ENCODE data around the gene EPHB2.

The EPHB2 gene

GRCh38 chr1:22883406-22883805, 172.8 kb downstream of the EPHB2 start (continued):
- TF ChIP-seq, protein P1, sequence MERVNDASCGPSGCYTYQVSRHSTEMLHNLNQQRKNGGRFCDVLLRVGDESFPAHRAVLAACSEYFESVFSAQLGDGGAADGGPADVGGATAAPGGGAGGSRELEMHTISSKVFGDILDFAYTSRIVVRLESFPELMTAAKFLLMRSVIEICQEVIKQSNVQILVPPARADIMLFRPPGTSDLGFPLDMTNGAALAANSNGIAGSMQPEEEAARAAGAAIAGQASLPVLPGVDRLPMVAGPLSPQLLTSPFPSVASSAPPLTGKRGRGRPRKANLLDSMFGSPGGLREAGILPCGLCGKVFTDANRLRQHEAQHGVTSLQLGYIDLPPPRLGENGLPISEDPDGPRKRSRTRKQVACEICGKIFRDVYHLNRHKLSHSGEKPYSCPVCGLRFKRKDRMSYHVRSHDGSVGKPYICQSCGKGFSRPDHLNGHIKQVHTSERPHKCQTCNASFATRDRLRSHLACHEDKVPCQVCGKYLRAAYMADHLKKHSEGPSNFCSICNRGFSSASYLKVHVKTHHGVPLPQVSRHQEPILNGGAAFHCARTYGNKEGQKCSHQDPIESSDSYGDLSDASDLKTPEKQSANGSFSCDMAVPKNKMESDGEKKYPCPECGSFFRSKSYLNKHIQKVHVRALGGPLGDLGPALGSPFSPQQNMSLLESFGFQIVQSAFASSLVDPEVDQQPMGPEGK (tag by site-specific recombination; IDR thresholded peaks at IDR 0.05) = no peak
- TF ChIP-seq ZNF394 (tag by site-specific recombination; IDR thresholded peaks at IDR 0.05; ENCODE audit: borderline replicate concordance) = no peak

- Histone ChIP-seq H3K27ac (ENCODE audit: extremely low read depth, low read depth, low read length) (no peak overlapping the region), H3K4me3 (ENCODE audit: low read depth, low read length) (no peak overlapping the region), H3K9me3 (ENCODE audit: control insufficient read depth, insufficient read depth, low read depth, low read length) (no peaks in the 10 kb centered on the region), H3K36me3 (ENCODE audit: control insufficient read depth in 2 of 2, insufficient read depth in 1 of 2, low read length in 2 of 2) (no peaks in the 10 kb centered on the region), H3K4me1 (ENCODE audit: control insufficient read depth, insufficient read depth, low read length) (no peaks in the 10 kb centered on the region)
- POLR2A ChIA-PET = no interaction called here
- CTCF ChIA-PET = interaction anchor here (0.5 to 1.8 kb wide), 2 partner anchors 23 to 209 kb away, joined by 3 to 7 read pairs; no protein-coding TSS in a partner anchor
- TF ChIP-seq ZNF48 (tag by site-specific recombination; IDR thresholded peaks at IDR 0.05) (no peak), ZNF558 (tag by site-specific recombination; IDR thresholded peaks at IDR 0.05) (no peak), ZNF114 (tag by site-specific recombination; IDR thresholded peaks at IDR 0.05) (no peak), ZNF350 (tag by site-specific recombination; IDR thresholded peaks at IDR 0.05) (no peak), ZNF155 (tag by site-specific recombination; IDR thresholded peaks at IDR 0.05) (no peak), KLF8 (tag by site-specific recombination; IDR thresholded peaks at IDR 0.05) (no peak), HOXD13 (CRISPR knock-in tag; IDR thresholded peaks at IDR 0.05; ENCODE audit: borderline replicate concordance) (no peak), ZNF184 (tag by site-specific recombination; IDR thresholded peaks at IDR 0.05) (no peak), ZNF624 (tag by site-specific recombination; IDR thresholded peaks at IDR 0.05) (no peak), ZNF830 (tag by site-specific recombination; IDR thresholded peaks at IDR 0.05; ENCODE audit: low read depth) (no peak), ZBTB44 (tag by site-specific recombination; IDR thresholded peaks at IDR 0.05) (no peak), TRIM28 (IDR thresholded peaks at IDR 0.05; ENCODE audit: borderline replicate concordance, low read length) (no peak), ZNF785 (tag by site-specific recombination; IDR thresholded peaks at IDR 0.05) (no peak), ZNF510 (tag by site-specific recombination; IDR thresholded peaks at IDR 0.05; ENCODE audit: insufficient replicate concordance) (no peak), HOXC10 (CRISPR knock-in tag; IDR thresholded peaks at IDR 0.05) (no peak)
Observed at GRCh38 chr1:22884806-22885530, 174.3 kb downstream of the EPHB2 start.

DNA sequence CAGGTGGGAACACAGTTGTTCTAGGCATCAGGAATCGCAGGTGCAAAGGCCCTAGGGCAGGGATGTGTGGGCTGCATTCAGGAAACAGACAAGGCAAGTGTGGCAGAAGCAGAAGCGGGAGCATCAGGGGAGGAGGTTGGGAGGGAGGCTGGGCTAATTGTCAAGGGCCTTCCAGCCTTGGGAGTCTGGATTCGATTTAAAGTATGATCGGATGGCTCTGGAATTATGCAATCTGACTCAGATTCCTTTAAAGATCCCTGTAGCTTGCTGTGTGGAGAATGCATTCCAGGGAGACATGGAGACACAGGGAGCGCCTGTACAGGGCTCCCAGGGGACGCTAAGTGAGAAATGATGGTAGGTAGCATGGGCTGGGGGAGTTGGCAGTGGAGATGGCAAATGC, 175.6 kb downstream of the EPHB2 start:
- Histone ChIP-seq H3K27ac (ENCODE audit: extremely low read depth, low read depth, low read length) (no peak overlapping the region), H3K4me3 (ENCODE audit: low read depth, low read length) (no peak overlapping the region), H3K4me1 (ENCODE audit: control insufficient read depth, insufficient read depth, low read length) (no peaks in the 10 kb centered on the region), H3K36me3 (ENCODE audit: control insufficient read depth in 2 of 2, insufficient read depth in 1 of 2, low read length in 2 of 2) (no peaks in the 10 kb centered on the region), H3K9me3 (ENCODE audit: control insufficient read depth, insufficient read depth, low read depth, low read length) (no peaks in the 10 kb centered on the region)
- POLR2A ChIA-PET = no interaction called here
- CTCF ChIA-PET = no interaction called here
- no peak for TF ChIP-seq ZNF175 (tag by site-specific recombination; IDR thresholded peaks at IDR 0.05)
- TF ChIP-seq ZNF747 (tag by site-specific recombination; IDR thresholded peaks at IDR 0.05) = no peak
- TF ChIP-seq, protein P2, sequence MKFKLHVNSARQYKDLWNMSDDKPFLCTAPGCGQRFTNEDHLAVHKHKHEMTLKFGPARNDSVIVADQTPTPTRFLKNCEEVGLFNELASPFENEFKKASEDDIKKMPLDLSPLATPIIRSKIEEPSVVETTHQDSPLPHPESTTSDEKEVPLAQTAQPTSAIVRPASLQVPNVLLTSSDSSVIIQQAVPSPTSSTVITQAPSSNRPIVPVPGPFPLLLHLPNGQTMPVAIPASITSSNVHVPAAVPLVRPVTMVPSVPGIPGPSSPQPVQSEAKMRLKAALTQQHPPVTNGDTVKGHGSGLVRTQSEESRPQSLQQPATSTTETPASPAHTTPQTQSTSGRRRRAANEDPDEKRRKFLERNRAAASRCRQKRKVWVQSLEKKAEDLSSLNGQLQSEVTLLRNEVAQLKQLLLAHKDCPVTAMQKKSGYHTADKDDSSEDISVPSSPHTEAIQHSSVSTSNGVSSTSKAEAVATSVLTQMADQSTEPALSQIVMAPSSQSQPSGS (tag by site-specific recombination; IDR thresholded peaks at IDR 0.05; ENCODE audit: low read depth) = no peak
- no peak for TF ChIP-seq IKZF3 (tag by site-specific recombination; IDR thresholded peaks at IDR 0.05)
- TF ChIP-seq ZNF623 (tag by site-specific recombination; IDR thresholded peaks at IDR 0.05) = peak; percentile 60

All from HEK293 (cell line).